H9 (cell line): ENCODE measurements around the gene MFSD6. TPM values are rescaled to one million over a fixed set of nuclear protein-coding genes. Genes with fewer than 3 reads are reported as not detected.

Experiments used
- DNase-seq: peaks from one replicate; pipeline ENCODE4 v3.0.0-alpha.2; 2017
- H2AFZ ChIP-seq: one replicate; pipeline ENCODE4 v1.6.1; 2013; ENCODE audit warnings: mild to moderate bottlenecking, low read length, control low read depth, moderate library complexity
- H2AK5ac ChIP-seq: 2 replicates; pipeline ENCODE4 v1.6.1; 2013; ENCODE audit warnings: low read length, control low read depth, mixed read lengths; ENCODE audit not compliant: insufficient read length
- H2BK120ac ChIP-seq: one replicate; pipeline ENCODE4 v1.6.1; 2013; ENCODE audit warnings: low read depth, mild to moderate bottlenecking, low read length, control low read depth, inconsistent platforms; ENCODE audit not compliant: poor library complexity, severe bottlenecking
- H2BK12ac ChIP-seq: 2 replicates; pipeline ENCODE4 v1.6.1; 2013; ENCODE audit warnings: low read length, control low read depth, mixed read lengths, low read depth; ENCODE audit not compliant: insufficient read length
- H2BK15ac ChIP-seq: 2 replicates; pipeline ENCODE4 v1.6.1; 2013; ENCODE audit warnings: low read depth, low read length, control low read depth
- H2BK20ac ChIP-seq: one replicate; pipeline ENCODE4 v1.6.1; 2013; ENCODE audit warnings: low read depth, mild to moderate bottlenecking, low read length, control low read depth, inconsistent platforms; ENCODE audit not compliant: poor library complexity, severe bottlenecking
- H2BK5ac ChIP-seq: 2 replicates; pipeline ENCODE4 v1.6.1; 2013; ENCODE audit warnings: low read length, control low read depth, mixed read lengths; ENCODE audit not compliant: insufficient read length
- H3K14ac ChIP-seq: 2 replicates; pipeline ENCODE4 v1.6.1; 2013; ENCODE audit warnings: low read length, control low read depth; ENCODE audit not compliant: insufficient read depth
- H3K18ac ChIP-seq: 2 replicates; pipeline ENCODE4 v1.6.1; 2013; ENCODE audit warnings: low read depth, mild to moderate bottlenecking, mixed read lengths, low read length, control low read depth; ENCODE audit not compliant: insufficient read length
- H3K23ac ChIP-seq: 2 replicates; pipeline ENCODE4 v1.6.1; 2013; ENCODE audit warnings: low read length, control low read depth, mixed read lengths, low read depth; ENCODE audit not compliant: insufficient read length
- H3K23me2 ChIP-seq: 2 replicates; pipeline ENCODE4 v1.6.1; 2013; ENCODE audit warnings: low read depth, mild to moderate bottlenecking, mixed read lengths, low read length, control low read depth; ENCODE audit not compliant: insufficient read length, poor library complexity, severe bottlenecking
- H3K27ac ChIP-seq: 2 replicates; pipeline ENCODE4 v1.5.1; 2013; ENCODE audit warnings: low read length, control low read depth, mixed read lengths, low read depth; ENCODE audit not compliant: insufficient read length
- H3K27me3 ChIP-seq: 2 replicates; pipeline ENCODE4 v1.6.1; 2013; ENCODE audit warnings: low read length, control low read depth, inconsistent platforms; ENCODE audit not compliant: insufficient read depth
- H3K4ac ChIP-seq: 2 replicates; pipeline ENCODE4 v1.6.1; 2013; ENCODE audit warnings: low read depth, mild to moderate bottlenecking, control low read depth, inconsistent platforms, low read length, moderate library complexity
- H3K4me1 ChIP-seq: 2 replicates; pipeline ENCODE4 v1.6.1; 2013; ENCODE audit warnings: low read length, control low read depth, inconsistent platforms; ENCODE audit not compliant: insufficient read depth
- H3K4me2 ChIP-seq: 2 replicates; pipeline ENCODE4 v1.6.1; 2013; ENCODE audit warnings: low read length, control low read depth, mixed read lengths; ENCODE audit not compliant: insufficient read length, insufficient read depth
- H3K56ac ChIP-seq: 2 replicates; pipeline ENCODE4 v1.6.1; 2013; ENCODE audit warnings: low read depth, mild to moderate bottlenecking, mixed read lengths, low read length, control low read depth; ENCODE audit not compliant: insufficient read length
- H3K79me1 ChIP-seq: 2 replicates; pipeline ENCODE4 v1.6.1; 2013; ENCODE audit warnings: low read depth, mild to moderate bottlenecking, moderate library complexity, low read length, control low read depth, inconsistent platforms; ENCODE audit not compliant: insufficient read depth, poor library complexity, severe bottlenecking
- H3K79me2 ChIP-seq: 2 replicates; pipeline ENCODE4 v1.6.1; 2013; ENCODE audit warnings: low read length, control low read depth, inconsistent platforms; ENCODE audit not compliant: insufficient read depth
- H3K9ac ChIP-seq: 2 replicates; pipeline ENCODE4 v1.6.1; 2013; ENCODE audit warnings: low read length, control low read depth, mixed read lengths; ENCODE audit not compliant: insufficient read length; ENCODE audit errors: extremely low read depth
- H3K9me3 ChIP-seq: one replicate; pipeline ENCODE4 v1.6.1; 2013; ENCODE audit warnings: low read depth, low read length, inconsistent platforms; ENCODE audit not compliant: control insufficient read depth
- H3T11ph ChIP-seq: one replicate; pipeline ENCODE4 v1.6.1; 2013; ENCODE audit warnings: mild to moderate bottlenecking, low read length, control low read depth, inconsistent platforms
- H4K20me1 ChIP-seq: one replicate; pipeline ENCODE4 v1.6.1; 2013; ENCODE audit not compliant: control insufficient read depth, insufficient read length, insufficient read depth
- H4K5ac ChIP-seq: 2 replicates; pipeline ENCODE4 v1.6.1; 2013; ENCODE audit warnings: low read depth, mild to moderate bottlenecking, mixed read lengths, low read length, control low read depth; ENCODE audit not compliant: insufficient read length
- H4K8ac ChIP-seq: replicated peaks from 2 replicates; pipeline ENCODE4 v1.6.1; 2013; ENCODE audit warnings: low read length, control low read depth, mixed read lengths, low read depth; ENCODE audit not compliant: insufficient read length
- H4K91ac ChIP-seq: 2 replicates; pipeline ENCODE4 v1.6.1; 2013; ENCODE audit warnings: low read depth, mild to moderate bottlenecking, moderate library complexity, mixed read lengths, low read length, control low read depth; ENCODE audit not compliant: insufficient read length
- H3K27ac Mint-ChIP-seq, 3 experiments: 2 replicates in 2 of 3; 3 replicates in 1 of 3; pipeline ENCODE4 v1.8.0; 2020 to 2021; ENCODE audit warnings: mixed read lengths in 3 of 3, mild to moderate bottlenecking in 1 of 3, moderate library complexity in 1 of 3
- H3K27me3 Mint-ChIP-seq: 2 replicates; pipeline ENCODE4 v1.8.0; 2021; ENCODE audit warnings: low read depth, mild to moderate bottlenecking, moderate library complexity, mixed read lengths
- H3K36me3 Mint-ChIP-seq, 3 experiments: 2 replicates in 2 of 3; 3 replicates in 1 of 3; pipeline ENCODE4 v1.8.0; 2020 to 2021; ENCODE audit warnings: low read depth in 3 of 3, mixed read lengths in 3 of 3; ENCODE audit not compliant: insufficient read depth in 1 of 3
- H3K4me1 Mint-ChIP-seq, 2 experiments: 2 replicates each; pipeline ENCODE4 v1.8.0; 2020; ENCODE audit warnings: mixed read lengths in 2 of 2
- H3K4me3 Mint-ChIP-seq, 2 experiments: 2 replicates in 1 of 2; 3 replicates in 1 of 2; pipeline ENCODE4 v1.8.0; 2020 to 2021; ENCODE audit warnings: mild to moderate bottlenecking in 2 of 2, mixed read lengths in 2 of 2, moderate library complexity in 1 of 2
- H3K9me3 Mint-ChIP-seq, 2 experiments: 2 replicates in 1 of 2; 3 replicates in 1 of 2; pipeline ENCODE4 v1.8.0; 2020; ENCODE audit warnings: mild to moderate bottlenecking in 2 of 2, mixed read lengths in 2 of 2, moderate library complexity in 1 of 2
- CTCF ChIP-seq: fragments of 200-600 bp; sonication (generic); conservative IDR thresholded peaks from 3 replicates; pipeline ENCODE4 v1.8.0; 2021; ENCODE audit warnings: antibody characterized with exemption, mild to moderate bottlenecking
- total RNA-seq: library from RNA; stranded (reverse); gene quantifications from 2 replicates; pipeline ENCODE4 v1.2.1, GENCODE V29; 2021

Gene MFSD6
- total RNA-seq, 1 experiment from 2014 or later: 4.0 TPM

- Histone ChIP-seq H3K27me3 (no peaks in the 10 kb centered on the region; the same call in 1 of the 2 replicates), H3K4me1 (no peaks in the 10 kb centered on the region), H3K56ac (no peak overlapping the region), H2BK120ac (no peak overlapping the region), H2AK5ac (no peak overlapping the region), H3K4ac (no peak overlapping the region), H3K9me3 (no peaks in the 10 kb centered on the region), H4K5ac (no peak overlapping the region), H3K23ac (no peak overlapping the region), H3T11ph (no peak overlapping the region), H3K14ac (no peak overlapping the region), H3K79me2 (no peaks in the 10 kb centered on the region), H2BK15ac (no peak overlapping the region), H2BK5ac (no peak overlapping the region), H3K18ac (no peak overlapping the region), H4K8ac (no peak overlapping the region), H2AFZ (no peak overlapping the region), H4K20me1 (no peaks in the 10 kb centered on the region), H2BK20ac (no peak overlapping the region), H3K9ac (no peak overlapping the region), H2BK12ac (no peak overlapping the region), H3K27ac (no peak overlapping the region), H4K91ac (no peak overlapping the region), H3K23me2 (peaks cover 8% of the 10 kb centered on the region), H3K4me2 (no peak overlapping the region), H3K79me1 (no peaks in the 10 kb centered on the region)
- Mint-ChIP-seq H3K4me3 (no peak overlapping the region), H3K27me3 (peaks cover 7% of the 10 kb centered on the region), H3K27ac (no peak overlapping the region), H3K9me3 (no peaks in the 10 kb centered on the region), H3K36me3 (no peaks in the 10 kb centered on the region), H3K4me1 (peaks cover 10 to 11% of the 10 kb centered on the region in 2 experiments)
- TF ChIP-seq CTCF: no peak
- DNase-seq: no peak
Observed at GRCh38 chr2:190404487-190404886, 3.7 kb upstream of the MFSD6 start.
